WERI-Rb-1 (cell line): ENCODE results near the gene PRKAG3.
A peak's percentile ranks its signal among the peaks of the same experiment; 100 is the strongest.

Experiments
- DNase-seq: peaks from one replicate; pipeline ENCODE4 v3.0.0-alpha.2; 2020
- H3K27ac ChIP-seq: fragments of 250-450 bp; sonication (Bioruptor Pico); 2 replicates; pipeline ENCODE4 v1.5.1; 2020; ENCODE audit warnings: mild to moderate bottlenecking, moderate library complexity
- H3K27me3 ChIP-seq: fragments of 250-450 bp; sonication (Bioruptor Pico); 2 replicates; pipeline ENCODE4 v1.5.1; 2021; ENCODE audit warnings: mild to moderate bottlenecking, low read depth, moderate library complexity; ENCODE audit not compliant: insufficient read depth, severe bottlenecking
- H3K36me3 ChIP-seq: fragments of 250-450 bp; sonication (Bioruptor Pico); 2 replicates; pipeline ENCODE4 v1.5.1; 2020; ENCODE audit warnings: mild to moderate bottlenecking, moderate library complexity
- H3K4me3 ChIP-seq: 2 replicates; pipeline ENCODE4 v1.5.1; 2011; ENCODE audit warnings: low read depth, mild to moderate bottlenecking, control low read depth, low read length
- H3K9me3 ChIP-seq: fragments of 250-450 bp; sonication (Bioruptor Pico); 2 replicates; pipeline ENCODE4 v1.5.1; 2021; ENCODE audit warnings: mild to moderate bottlenecking, moderate library complexity; ENCODE audit not compliant: severe bottlenecking
- CTCF ChIP-seq: IDR thresholded peaks from 2 replicates; pipeline ENCODE4 v1.5.1; 2011; ENCODE audit warnings: low read depth, mild to moderate bottlenecking, control low read depth, inconsistent platforms, low read length

PRKAG3 gene

GRCh38 chr2:218781691-218782527 is 49.7 kb downstream of the PRKAG3 start, which contains the start of gene CYP27A1:
CYP27A1 (plus strand) TSS chr2:218782147; CDS start chr2:218782183, 36 bp downstream.
- no peak for TF ChIP-seq CTCF
- peaks cover 6% of the 10 kb centered on the region for H3K9me3 ChIP-seq
- H3K4me3 ChIP-seq, result peak within 1 kb of the TSS; percentile 59
- peak; percentile 55 for DNase-seq
- H3K36me3 ChIP-seq, result no peaks in the 10 kb centered on the region
- peak within 1 kb of the TSS; percentile 89 for H3K27ac ChIP-seq
- no peaks in the 10 kb centered on the region for H3K27me3 ChIP-seq

GRCh38 chr2:218780851-218781690 is 50.5 kb downstream of the PRKAG3 start:
- Histone ChIP-seq H3K9me3 (peaks cover 13% of the 10 kb centered on the region), H3K36me3 (no peaks in the 10 kb centered on the region), H3K27me3 (no peaks in the 10 kb centered on the region), H3K4me3 (peak overlapping the region; percentile 59), H3K27ac (peak overlapping the region; percentile 89)
- TF ChIP-seq CTCF, result no peak
- DNase-seq, result no peak

GRCh38 chr2:218780046-218780445 is 51.6 kb downstream of the PRKAG3 start:
- H3K27ac ChIP-seq, result no peak overlapping the region
- no peaks in the 10 kb centered on the region for H3K36me3 ChIP-seq
- no peak overlapping the region for H3K4me3 ChIP-seq
- no peaks in the 10 kb centered on the region for H3K27me3 ChIP-seq
- DNase-seq, result no peak
- no peak for TF ChIP-seq CTCF
- peaks cover 14% of the 10 kb centered on the region for H3K9me3 ChIP-seq

GRCh38 chr2:218777276-218777990 is 54.2 kb downstream of the PRKAG3 start:
- no peaks in the 10 kb centered on the region for H3K27me3 ChIP-seq
- no peak for TF ChIP-seq CTCF
- no peak overlapping the region for H3K4me3 ChIP-seq
- H3K36me3 ChIP-seq, result no peaks in the 10 kb centered on the region
- no peak overlapping the region for H3K27ac ChIP-seq
- H3K9me3 ChIP-seq, result peaks cover 14% of the 10 kb centered on the region
- no peak for DNase-seq

GRCh38 chr2:218776488-218776887 is 55.1 kb downstream of the PRKAG3 start:
- Histone ChIP-seq H3K36me3 (no peaks in the 10 kb centered on the region), H3K9me3 (peaks cover 14% of the 10 kb centered on the region), H3K27ac (no peak overlapping the region), H3K4me3 (no peak overlapping the region), H3K27me3 (no peaks in the 10 kb centered on the region)
- TF ChIP-seq CTCF, result no peak
- no peak for DNase-seq
